Heart right ventricle (tissue), 16 donors: ENCODE measurements around the gene PCDHGA1. TPM values are rescaled to one million over a fixed set of nuclear protein-coding genes. Genes with fewer than 3 reads are reported as not detected.
"Not testable (repeated sequence)": the region's sequence is repeated elsewhere in the genome, so short reads cannot be mapped to it uniquely, and the experiment has no call there.

Experiments
- ATAC-seq, 8 donors: fragments of 200-7000 bp; cut with Tn5 transposase; one replicate each; pipeline ENCODE4 v1.9.1; 2020; ENCODE audit warnings: mild to moderate bottlenecking in 8 of 8, moderate library complexity in 8 of 8, moderate number of reproducible peaks in 1 of 8
- DNase-seq, 2 donors: peaks; one replicate each; pipeline ENCODE4 v3.0.0-alpha.2; 2020
- H3K27ac ChIP-seq, 10 donors: fragments of 200-600 bp; sonication (generic) in 2 of 10; one replicate each; pipeline versions ENCODE4 v1.5.0 to v1.8.0; 2020 to 2022; ENCODE audit warnings: mild to moderate bottlenecking in 3 of 10
- H3K27me3 ChIP-seq, 7 donors: fragments of 200-600 bp; one replicate each; pipeline ENCODE4 v1.8.0; 2021 to 2022; ENCODE audit warnings: mild to moderate bottlenecking in 2 of 7
- H3K36me3 ChIP-seq, 9 donors: fragments of 200-600 bp; sonication (generic) in 1 of 9; one replicate each; pipeline versions ENCODE4 v1.5.0 to v1.8.0; 2020 to 2022; ENCODE audit warnings: mild to moderate bottlenecking in 2 of 9
- H3K4me1 ChIP-seq, 9 donors: fragments of 200-600 bp; sonication (generic) in 1 of 9; one replicate each; pipeline versions ENCODE4 v1.5.0 to v1.8.0; 2020 to 2022; ENCODE audit warnings: mild to moderate bottlenecking in 4 of 9
- H3K4me3 ChIP-seq, 10 donors: fragments of 200-600 bp; sonication (generic) in 2 of 10; one replicate each; pipeline versions ENCODE4 v1.5.0 to v1.8.0; 2020 to 2022; ENCODE audit warnings: mild to moderate bottlenecking in 7 of 10, moderate library complexity in 2 of 10
- H3K9me3 ChIP-seq, 11 donors: fragments of 200-600 bp in 10 of 11; sonication (generic) in 2 of 11; one replicate each; pipeline versions ENCODE4 v1.5.0 to v1.8.0; 2013 to 2022; ENCODE audit warnings: mild to moderate bottlenecking in 2 of 11, control low read depth in 1 of 11, moderate library complexity in 1 of 11
- WGBS, 2 donors: extraction: QIAGEN DNeasy Blood & Tissue Kit; methylation state at CpG; one replicate each; pipeline ENCODE4 v1.1.7; 2013; ENCODE audit warnings: inconsistent platforms in 1 of 2; 5-methylcytosine and 5-hydroxymethylcytosine counted together
- intact Hi-C, 10 donors: fragments of 100-400 bp; cut with DNase I; formaldehyde crosslinking; loops; one replicate each; pipeline versions ENCODE4 v1.11.1 to v1.14.2; 2022
- polyA plus RNA-seq, 2 donors: library from polyadenylated mRNA; stranded (reverse); fragments of 200-250 nt; gene quantifications; one replicate each; pipeline ENCODE4 v1.2.3, GENCODE V29; 2013
- total RNA-seq, 10 donors: library from RNA; stranded (reverse); fragmentation: NEBNext Ultra II Directional in 3 of 10; extraction: Animal tissue kit (Norgen Biotek cat#: 25700) in 3 of 10; gene quantifications; one replicate each; pipeline versions ENCODE4 v1.2.1 to v1.2.4, GENCODE V29; 2021 to 2023
- TF ChIP-seq, protein P1 (sequence below), 9 donors: fragments of 200-600 bp; sonication (generic) in 2 of 9; IDR thresholded peaks; one replicate each; pipeline versions ENCODE4 v1.5.0 to v1.8.0; 2021 to 2022; ENCODE audit warnings: antibody characterized with exemption in 9 of 9, mild to moderate bottlenecking in 5 of 9, moderate library complexity in 1 of 9
- donor health status: Arrhythmogenic right ventricular cardiomyopathy.
- donor health status: ischemic (EF 13 %, LVEDD 7.1; RV severe dilation, severe dysfunction).
- donor health status: healthy with polysubstance abuse.
- donor health status: DM: no; HTN: yes; CAD: no.
- donor health status: DM: no; HTN: no; CAD: no.
- donor health status: ischemic (EF 25% LVEDD 6.9; RV normal size, moderate dysfunction).
- donor health status: ischemic (EF 25% LVEDD 5.7; RV mildly dilated, moderate dysfunction).
- donor health status: healthy.
- donor health status: DM: yes; HTN: yes; CAD: no.
- donor health status: Ischemic cardiomyopathy.
- donor health status: ischemic (EF 35%, LVEDD 5.7; RV mildly dilated, moderate dysfunction).
- donor health status: nonischemic (EF 11% LVEDD 7.7; RV severe dilation, severe dysfunction).
- donor health status: DM: yes; HTN: yes; CAD: no.
- donor health status: PGD.
- donor health status: ischemic (EF 29% LVEDD 5.4; RV normal size, mild dysfunction).
- donor health status: nonischemic (EF 23%, LVEDD 6.1; RV moderate dilation, normal function).

PCDHGA1 gene
- total and polyA plus RNA-seq, 12 donors = 0.57 to 5.0 (median 2.6) TPM

DNA sequence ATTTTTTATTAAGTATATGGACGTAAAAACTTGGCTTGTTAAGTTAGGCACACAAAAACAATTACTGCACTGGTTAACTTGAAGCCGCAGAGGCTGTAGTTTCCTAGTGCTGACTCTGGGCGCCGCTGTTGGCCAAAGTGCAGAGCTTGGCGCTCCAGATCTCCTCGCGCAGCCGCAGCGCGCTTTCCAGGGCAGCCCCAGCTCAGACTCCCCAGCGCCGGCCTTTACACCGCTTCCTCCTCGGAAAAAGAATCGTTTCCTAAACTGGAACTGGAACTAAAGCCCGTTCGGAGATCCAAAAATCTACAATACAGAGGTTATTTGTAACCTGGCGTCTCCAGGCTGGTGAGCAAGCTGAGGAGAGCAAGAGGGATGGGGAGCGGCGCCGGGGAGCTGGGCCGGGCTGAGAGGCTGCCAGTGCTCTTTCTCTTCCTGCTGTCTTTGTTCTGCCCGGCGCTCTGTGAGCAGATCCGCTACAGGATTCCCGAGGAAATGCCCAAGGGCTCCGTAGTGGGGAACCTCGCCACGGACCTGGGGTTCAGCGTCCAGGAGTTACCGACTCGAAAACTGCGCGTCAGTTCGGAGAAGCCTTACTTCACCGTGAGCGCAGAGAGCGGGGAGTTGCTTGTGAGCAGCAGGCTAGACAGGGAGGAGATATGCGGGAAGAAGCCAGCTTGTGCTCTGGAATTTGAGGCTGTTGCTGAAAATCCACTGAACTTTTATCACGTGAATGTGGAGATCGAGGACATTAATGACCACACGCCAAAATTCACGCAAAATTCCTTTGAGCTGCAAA lies 67.6 kb downstream of the PCDHGA1 start, which contains the start of gene PCDHGB5:
Gene PCDHGB5 (plus strand): TSS at position 192 of the 796 bp plus-strand sequence. CDS start 181 bp downstream, at position 373.
- H3K4me1 ChIP-seq, intact Hi-C loops: not testable (repeated sequence)
- TF ChIP-seq, protein P1, sequence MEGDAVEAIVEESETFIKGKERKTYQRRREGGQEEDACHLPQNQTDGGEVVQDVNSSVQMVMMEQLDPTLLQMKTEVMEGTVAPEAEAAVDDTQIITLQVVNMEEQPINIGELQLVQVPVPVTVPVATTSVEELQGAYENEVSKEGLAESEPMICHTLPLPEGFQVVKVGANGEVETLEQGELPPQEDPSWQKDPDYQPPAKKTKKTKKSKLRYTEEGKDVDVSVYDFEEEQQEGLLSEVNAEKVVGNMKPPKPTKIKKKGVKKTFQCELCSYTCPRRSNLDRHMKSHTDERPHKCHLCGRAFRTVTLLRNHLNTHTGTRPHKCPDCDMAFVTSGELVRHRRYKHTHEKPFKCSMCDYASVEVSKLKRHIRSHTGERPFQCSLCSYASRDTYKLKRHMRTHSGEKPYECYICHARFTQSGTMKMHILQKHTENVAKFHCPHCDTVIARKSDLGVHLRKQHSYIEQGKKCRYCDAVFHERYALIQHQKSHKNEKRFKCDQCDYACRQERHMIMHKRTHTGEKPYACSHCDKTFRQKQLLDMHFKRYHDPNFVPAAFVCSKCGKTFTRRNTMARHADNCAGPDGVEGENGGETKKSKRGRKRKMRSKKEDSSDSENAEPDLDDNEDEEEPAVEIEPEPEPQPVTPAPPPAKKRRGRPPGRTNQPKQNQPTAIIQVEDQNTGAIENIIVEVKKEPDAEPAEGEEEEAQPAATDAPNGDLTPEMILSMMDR (IDR thresholded peaks at IDR 0.05) = peak; percentile 33 to 68 (median 62)
- H3K9me3 ChIP-seq = peaks cover 0 to 94% (median 49%) of the 10 kb centered on the region in 11 donors
- H3K27ac ChIP-seq = peak within 1 kb of the TSS in 3 of 10 donors; percentile 44 to 49 (median 45)
- peaks cover 0 to 31% (median under 1%) of the 10 kb centered on the region in 9 donors for H3K36me3 ChIP-seq
- WGBS, 2 donors = 11 to 15% methylated on average over 23 to 24 of the region's 43 CpGs
- peak within 1 kb of the TSS in 7 of 10 donors; percentile 22 to 46 (median 42) for H3K4me3 ChIP-seq
- DNase-seq (peak in 1 of 2 donors; percentile 50), ATAC-seq (peak; percentile 80 to 98 (median 92))
- H3K27me3 ChIP-seq = peaks cover 0 to 84% (median 0%) of the 10 kb centered on the region in 7 donors

DNA sequence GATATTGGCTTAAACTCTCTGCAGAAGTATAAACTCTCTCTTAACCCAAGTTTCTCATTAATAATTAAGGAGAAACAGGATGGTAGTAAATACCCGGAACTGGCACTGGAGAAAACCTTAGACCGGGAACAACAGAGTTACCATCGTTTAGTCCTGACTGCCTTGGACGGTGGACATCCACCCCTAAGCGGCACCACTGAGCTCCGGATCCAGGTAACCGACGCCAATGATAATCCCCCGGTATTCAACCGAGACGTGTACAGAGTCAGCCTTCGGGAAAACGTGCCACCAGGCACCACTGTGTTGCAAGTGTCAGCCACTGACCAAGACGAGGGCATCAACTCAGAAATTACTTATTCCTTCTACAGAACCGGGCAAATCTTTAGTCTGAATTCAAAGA lies 68.3 kb downstream of the PCDHGA1 start:
- ATAC-seq (peak in 4 of 8 donors; percentile 41 to 56 (median 50)), DNase-seq (no peak)
- TF ChIP-seq, protein P1 (IDR thresholded peaks at IDR 0.05) = peak in 2 of 9 donors; percentile 9 to 18
- Histone ChIP-seq H3K4me1 (peaks cover 0 to 5% (median 0%) of the 10 kb centered on the region in 9 donors), H3K36me3 (peaks cover 0 to 31% (median 0%) of the 10 kb centered on the region in 9 donors), H3K27me3 (peaks cover 0 to 84% (median 0%) of the 10 kb centered on the region in 7 donors), H3K27ac (no peak overlapping the region), H3K4me3 (no peak overlapping the region), H3K9me3 (peaks cover 0 to 94% (median 51%) of the 10 kb centered on the region in 11 donors)
- WGBS, 2 donors = 28 to 34% methylated on average over 15 of the region's 15 CpGs
- intact Hi-C loops = no loop called here

DNA sequence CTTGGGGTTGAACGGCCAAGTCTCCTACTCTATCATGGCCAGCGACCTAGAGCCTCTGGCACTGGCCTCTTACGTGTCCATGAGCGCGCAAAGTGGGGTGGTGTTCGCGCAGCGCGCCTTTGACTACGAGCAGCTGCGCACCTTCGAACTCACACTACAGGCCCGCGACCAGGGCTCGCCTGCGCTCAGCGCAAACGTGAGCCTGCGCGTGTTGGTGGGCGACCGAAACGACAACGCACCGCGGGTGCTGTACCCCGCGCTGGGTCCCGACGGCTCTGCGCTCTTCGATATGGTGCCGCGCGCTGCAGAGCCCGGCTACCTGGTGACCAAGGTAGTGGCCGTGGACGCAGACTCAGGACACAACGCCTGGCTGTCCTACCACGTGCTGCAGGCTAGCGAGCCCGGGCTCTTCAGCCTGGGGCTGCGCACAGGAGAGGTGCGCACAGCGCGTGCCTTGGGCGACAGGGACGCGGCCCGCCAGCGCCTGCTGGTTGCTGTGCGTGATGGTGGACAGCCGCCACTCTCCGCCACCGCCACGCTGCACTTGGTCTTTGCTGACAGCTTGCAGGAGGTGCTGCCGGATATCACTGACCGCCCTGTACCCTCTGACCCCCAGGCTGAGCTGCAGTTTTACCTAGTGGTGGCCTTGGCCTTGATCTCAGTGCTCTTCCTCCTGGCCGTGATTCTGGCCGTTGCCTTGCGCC lies 69.4 kb downstream of the PCDHGA1 start:
- Histone ChIP-seq H3K27ac (no peak overlapping the region), H3K27me3 (peaks cover 0 to 84% (median 0%) of the 10 kb centered on the region in 7 donors), H3K9me3 (peaks cover 0 to 94% (median 55%) of the 10 kb centered on the region in 11 donors), H3K4me1 (peaks cover 0 to 5% (median 0%) of the 10 kb centered on the region in 9 donors), H3K4me3 (no peak overlapping the region), H3K36me3 (peaks cover 0 to 35% (median 0%) of the 10 kb centered on the region in 9 donors)
- peak in 1 of 8 donors; percentile 40 for ATAC-seq
- intact Hi-C loops = loop anchor here in 1 of 10 donors (10.0 kb wide), 1 partner anchor 45 kb away; the partner anchor contains the start of genes PCDHGA4, PCDHGB1 and PCDHGB2
- 33 to 34% methylated on average over 60 to 61 of the region's 61 CpGs for WGBS, 2 donors
- DNase-seq = no peak
- TF ChIP-seq, protein P1 (IDR thresholded peaks at IDR 0.05) = no peak
